GM21723 (cell line): ENCODE data around the gene DNASE1.
"Not testable (repeated sequence)": the region's sequence is repeated elsewhere in the genome, so short reads cannot be mapped to it uniquely, and the experiment has no call there.

ENCODE experiments used
- ATAC-seq: cut with Tn5 transposase; IDR thresholded peaks from one replicate; pipeline ENCODE4 v1.9.1; 2021; ENCODE audit warnings: mild to moderate bottlenecking, moderate library complexity; ENCODE audit not compliant: unreplicated experiment

The DNASE1 gene

GRCh38 chr16:3654249-3654991 lies at the start of gene DNASE1:
TSS of gene DNASE1 (plus strand) at chr16:3654691. CDS start at chr16:3655374, 683 bp downstream.
- ATAC-seq = no peak

- ATAC-seq = no peak
Measured at GRCh38 chr16:3606441-3606840, 48.0 kb upstream of the DNASE1 start.

GRCh38 chr16:3607161-3607560 lies 47.3 kb upstream of the DNASE1 start:
- no peak for ATAC-seq

- ATAC-seq = no peak
Measured at GRCh38 chr16:3607634-3608033, 46.9 kb upstream of the DNASE1 start.

GRCh38 chr16:3608069-3608468 lies 46.4 kb upstream of the DNASE1 start:
- ATAC-seq = no peak

GRCh38 chr16:3608976-3609375 lies 45.5 kb upstream of the DNASE1 start:
- not testable (repeated sequence) for ATAC-seq

- no peak for ATAC-seq
Measured at GRCh38 chr16:3609895-3610697, 44.4 kb upstream of the DNASE1 start.

- peak; percentile 21 for ATAC-seq
Measured at GRCh38 chr16:3610698-3611145, 43.8 kb upstream of the DNASE1 start.

GRCh38 chr16:3611146-3611975 lies 43.1 kb upstream of the DNASE1 start, which contains the start of gene SLX4:
TSS of gene SLX4 (minus strand) at chr16:3611606. CDS start at chr16:3608964, 2,642 bp downstream.
- ATAC-seq = peak; percentile 72

- no peak for ATAC-seq
Measured at GRCh38 chr16:3612510-3613466, 41.7 kb upstream of the DNASE1 start.

GRCh38 chr16:3618769-3619141 lies 35.7 kb upstream of the DNASE1 start:
- no peak for ATAC-seq

GRCh38 chr16:3623642-3624041 lies 30.8 kb upstream of the DNASE1 start:
- ATAC-seq = no peak

GRCh38 chr16:3625331-3625730 lies 29.2 kb upstream of the DNASE1 start:
- no peak for ATAC-seq

- ATAC-seq = peak; percentile 56
Measured at GRCh38 chr16:3625911-3626732, 28.4 kb upstream of the DNASE1 start.

GRCh38 chr16:3637371-3637923 lies 17.0 kb upstream of the DNASE1 start:
- ATAC-seq = no peak

GRCh38 chr16:3638916-3639644 lies 15.4 kb upstream of the DNASE1 start:
- no peak for ATAC-seq

- ATAC-seq = no peak
Measured at GRCh38 chr16:3640207-3640606, 14.3 kb upstream of the DNASE1 start.
